LNCaP clone FGC (cell line): ENCODE data around the gene COPS4.

Experiments
- DNase-seq: peaks from one replicate; pipeline ENCODE4 v3.0.0-alpha.2; 2011; ENCODE audit warnings: low read depth
- H3K4me3 ChIP-seq: 2 replicates; pipeline ENCODE4 v1.5.1; 2011; ENCODE audit warnings: mild to moderate bottlenecking, low read depth, low read length, control low read depth
- CTCF ChIP-seq: IDR thresholded peaks from 2 replicates; pipeline ENCODE4 v1.5.1; 2012; ENCODE audit warnings: mild to moderate bottlenecking; ENCODE audit not compliant: control insufficient read depth, insufficient read depth; ENCODE audit errors: extremely low read depth

COPS4 gene

GRCh38 chr4:83009529-83009928 lies 25.5 kb upstream of the COPS4 start:
- DNase-seq = no peak

GRCh38 chr4:83010111-83010521 lies 24.9 kb upstream of the COPS4 start:
- no peak for DNase-seq
- peak overlapping the region; percentile 63 for H3K4me3 ChIP-seq
- no peak for TF ChIP-seq CTCF

More at GRCh38 chr4:83009529-83009928, 25.5 kb upstream of the COPS4 start:
- no peak for TF ChIP-seq CTCF
- peak overlapping the region; percentile 63 for H3K4me3 ChIP-seq

GRCh38 chr4:83010522-83011318 lies 24.3 kb upstream of the COPS4 start, which contains the start of gene LIN54:
TSS of gene LIN54 (minus strand) at chr4:83010823. CDS start at chr4:82984844, 25,979 bp downstream.
- peak within 1 kb of the TSS; percentile 63 for H3K4me3 ChIP-seq
- DNase-seq = no peak
- no peak for TF ChIP-seq CTCF

- no peak for TF ChIP-seq CTCF
- H3K4me3 ChIP-seq = peak overlapping the region; percentile 63
- DNase-seq = no peak
Measured at GRCh38 chr4:83011689-83012199, 23.2 kb upstream of the COPS4 start.

- no peak for DNase-seq
- TF ChIP-seq CTCF = no peak
- H3K4me3 ChIP-seq = peak overlapping the region; percentile 63
Measured at GRCh38 chr4:83012200-83012686, 22.7 kb upstream of the COPS4 start.

- peak; percentile 99 for DNase-seq
- H3K4me3 ChIP-seq = peak overlapping the region; percentile 63
- peak; percentile 36; the same call in 1 of the 2 replicates for TF ChIP-seq CTCF
Measured at GRCh38 chr4:83012687-83013419, 22.1 kb upstream of the COPS4 start.
